Heart left ventricle (tissue), 16 donors: Measurements from ENCODE around the gene NCOA3. TPM values are rescaled to one million over a fixed set of nuclear protein-coding genes. Genes with fewer than 3 reads are reported as not detected.

Experiments
- ATAC-seq, 4 donors: fragments of 200-7000 bp; cut with Tn5 transposase; one replicate each; pipeline ENCODE4 v1.9.1; 2020 to 2022; ENCODE audit warnings: moderate library complexity in 4 of 4, mild to moderate bottlenecking in 3 of 4, moderate number of reproducible peaks in 1 of 4
- DNase-seq, 5 donors: peaks; one replicate each; pipeline ENCODE4 v3.0.0-alpha.2; 2020
- H3K27ac ChIP-seq, 12 donors: fragments of 200-600 bp; sonication (generic) in 4 of 12; one replicate each; pipeline versions ENCODE4 v1.5.0 to v1.8.0; 2016 to 2022; ENCODE audit warnings: mild to moderate bottlenecking in 2 of 12
- H3K27me3 ChIP-seq, 9 donors: fragments of 200-600 bp; sonication (generic) in 2 of 9; one replicate each; pipeline versions ENCODE4 v1.5.1 to v1.8.0; 2016 to 2022; ENCODE audit warnings: mild to moderate bottlenecking in 3 of 9
- H3K36me3 ChIP-seq, 9 donors: fragments of 200-600 bp; sonication (generic) in 2 of 9; one replicate each; pipeline versions ENCODE4 v1.5.0 to v1.8.0; 2018 to 2022; ENCODE audit warnings: mild to moderate bottlenecking in 2 of 9
- H3K4me1 ChIP-seq, 12 donors: fragments of 200-600 bp; sonication (generic) in 4 of 12; one replicate each; pipeline versions ENCODE4 v1.5.0 to v1.8.0; 2016 to 2022; ENCODE audit warnings: mild to moderate bottlenecking in 3 of 12
- H3K4me3 ChIP-seq, 12 donors: fragments of 200-600 bp; sonication (generic) in 4 of 12; one replicate each; pipeline versions ENCODE4 v1.5.0 to v1.8.0; 2017 to 2022; ENCODE audit warnings: mild to moderate bottlenecking in 9 of 12, moderate library complexity in 4 of 12
- H3K9me3 ChIP-seq, 12 donors: fragments of 200-600 bp; sonication (generic) in 4 of 12; one replicate each; pipeline versions ENCODE4 v1.5.0 to v1.8.0; 2016 to 2022; ENCODE audit warnings: mild to moderate bottlenecking in 1 of 12
- CTCF ChIP-seq, 12 donors: fragments of 200-600 bp; sonication (generic) in 4 of 12; IDR thresholded peaks; one replicate each; pipeline versions ENCODE4 v1.5.0 to v1.8.0; 2018 to 2022; ENCODE audit warnings: antibody characterized with exemption in 12 of 12, mild to moderate bottlenecking in 5 of 12
- POLR2A ChIP-seq, 2 donors: fragments of 450-650 bp; IDR thresholded peaks; one replicate each; pipeline ENCODE4 v1.6.1; 2017; ENCODE audit warnings: antibody characterized with exemption in 2 of 2, mild to moderate bottlenecking in 2 of 2, moderate library complexity in 2 of 2
- WGBS, 4 donors: extraction: QIAGEN DNeasy Blood & Tissue Kit in 2 of 4; methylation state at CpG; one replicate each; pipeline versions ENCODE4 v1.1.5 to v1.1.7; 2013 to 2018; 5-methylcytosine and 5-hydroxymethylcytosine counted together
- intact Hi-C, 10 donors: fragments of 100-400 bp; cut with DNase I; formaldehyde crosslinking; loops; one replicate each; pipeline versions ENCODE4 v1.11.1 to v1.14.2; 2022
- polyA plus RNA-seq, 2 donors: library from polyadenylated mRNA; stranded (reverse); fragments of 200-250 nt; gene quantifications; one replicate each; pipeline ENCODE4 v1.2.3, GENCODE V29; 2013
- total RNA-seq, 9 donors: library from RNA; depleted of rRNA in 2 of 9; stranded (reverse); fragments of >200 nt in 2 of 9; fragmentation: NEBNext Ultra II Directional in 3 of 9; extraction: Animal tissue kit (Norgen Biotek cat#: 25700) in 3 of 9; gene quantifications; one replicate each; pipeline versions ENCODE4 v1.1.0 to v1.2.4, GENCODE V29; 2016 to 2023
- donor health status: ischemic (EF 13 %, LVEDD 7.1; RV severe dilation, severe dysfunction).
- donor health status: healthy with polysubstance abuse.
- donor health status: DM: no; HTN: yes; CAD: no.
- donor health status: DM: no; HTN: no; CAD: no.
- donor health status: ischemic (EF 25% LVEDD 6.9; RV normal size, moderate dysfunction).
- donor health status: ischemic (EF 25% LVEDD 5.7; RV mildly dilated, moderate dysfunction).
- donor health status: healthy.
- donor health status: DM: yes; HTN: yes; CAD: no.
- donor health status: ischemic (EF 35%, LVEDD 5.7; RV mildly dilated, moderate dysfunction).
- donor health status: nonischemic (EF 11% LVEDD 7.7; RV severe dilation, severe dysfunction).
- donor health status: DM: yes; HTN: yes; CAD: no.
- donor health status: PGD.
- donor health status: ischemic (EF 29% LVEDD 5.4; RV normal size, mild dysfunction).
- donor health status: nonischemic (EF 23%, LVEDD 6.1; RV moderate dilation, normal function).

NCOA3 gene
- total and polyA plus RNA-seq, 11 donors = 6.7 to 39.3 (median 25.3) TPM

GRCh38 chr20:47568837-47569410 is 67.2 kb downstream of the NCOA3 start:
- intact Hi-C loops = loop anchor here in 1 of 10 donors (10.0 kb wide), 1 partner anchor 64 kb away; the partner anchor contains the start of gene NCOA3
- TF ChIP-seq POLR2A (IDR thresholded peaks at IDR 0.05) (no peak), CTCF (IDR thresholded peaks at IDR 0.05) (no peak)
- Histone ChIP-seq H3K27me3 (no peaks in the 10 kb centered on the region), H3K36me3 (peaks cover 0 to 8% (median 0%) of the 10 kb centered on the region in 9 donors), H3K4me1 (peaks cover 13 to 67% (median 43%) of the 10 kb centered on the region in 12 donors), H3K27ac (peak overlapping the region in 9 of 12 donors; percentile 16 to 86 (median 63)), H3K4me3 (no peak overlapping the region), H3K9me3 (peaks cover 0 to 20% (median 7%) of the 10 kb centered on the region in 12 donors)
- ATAC-seq (no peak), DNase-seq (no peak)
- 84 to 94% (median 93%) methylated on average over 6 of the region's 6 CpGs for WGBS, 4 donors

DNA sequence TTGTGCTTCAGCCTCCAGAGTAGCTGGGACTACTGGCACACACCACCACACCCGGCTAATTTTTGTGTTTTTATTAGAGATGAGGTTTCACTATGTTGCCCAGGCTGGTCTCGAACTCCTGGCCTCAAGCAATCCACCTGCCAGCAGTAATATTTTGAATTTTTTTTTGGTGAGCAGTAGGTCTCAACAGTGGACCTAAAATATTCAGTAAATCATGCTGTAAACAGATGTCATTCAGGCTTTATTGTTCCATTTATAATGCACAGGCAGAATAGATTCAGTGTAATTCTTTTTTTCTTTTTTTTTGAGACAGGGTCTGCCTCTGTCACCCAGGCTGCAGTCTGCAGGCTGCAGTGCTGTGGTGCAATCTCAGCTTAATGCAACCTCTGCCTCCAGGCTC is 69.7 kb downstream of the NCOA3 start:
- ATAC-seq (no peak), DNase-seq (no peak)
- intact Hi-C loops = loop anchor here in 1 of 10 donors (10.0 kb wide), 1 partner anchor 67 kb away; the partner anchor contains the start of gene NCOA3
- Histone ChIP-seq H3K4me3 (no peak overlapping the region), H3K27ac (no peak overlapping the region), H3K9me3 (peaks cover 0 to 20% (median 7%) of the 10 kb centered on the region in 12 donors), H3K4me1 (peaks cover 12 to 67% (median 49%) of the 10 kb centered on the region in 12 donors), H3K27me3 (no peaks in the 10 kb centered on the region), H3K36me3 (peaks cover 0 to 8% (median 0%) of the 10 kb centered on the region in 9 donors)
- TF ChIP-seq POLR2A (IDR thresholded peaks at IDR 0.05) (no peak), CTCF (IDR thresholded peaks at IDR 0.05) (no peak)
- 97 to 98% (median 97%) methylated on average over 2 of the region's 2 CpGs for WGBS, 4 donors

DNA sequence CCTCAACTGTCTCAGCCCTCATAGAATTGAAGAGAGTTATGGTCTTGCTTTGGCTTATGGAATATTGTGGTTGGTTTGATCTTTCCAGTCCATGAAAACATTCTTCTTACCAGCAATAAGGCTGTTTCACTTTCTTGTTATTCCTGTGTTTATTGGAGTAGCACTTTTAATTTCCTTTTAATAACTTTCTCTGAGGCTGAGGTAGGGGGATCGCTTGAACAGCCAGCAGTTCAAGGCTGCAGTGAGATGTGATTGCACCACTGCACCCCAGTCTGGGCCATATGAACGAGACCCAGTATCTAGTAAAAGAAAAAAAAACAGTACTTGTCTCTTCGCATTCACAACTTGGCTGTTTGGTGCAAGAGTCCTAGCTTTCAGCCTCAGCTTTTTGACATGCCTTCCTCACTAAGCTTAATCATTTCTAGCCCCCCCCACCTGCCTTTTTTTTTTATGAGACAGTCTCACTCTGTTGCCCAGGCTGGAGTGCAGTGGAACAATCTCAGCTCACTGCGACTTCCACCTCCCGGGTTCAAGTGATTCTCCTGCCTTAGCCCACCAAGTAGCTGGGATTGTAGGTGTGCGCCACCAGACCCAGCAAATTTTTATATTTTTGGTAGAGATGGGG is 70.5 kb downstream of the NCOA3 start:
- H3K36me3 ChIP-seq = peaks cover 0 to 8% (median 0%) of the 10 kb centered on the region in 9 donors
- no peaks in the 10 kb centered on the region for H3K27me3 ChIP-seq
- peaks cover 14 to 67% (median 52%) of the 10 kb centered on the region in 12 donors for H3K4me1 ChIP-seq
- 96 to 98% (median 97%) methylated on average over 6 of the region's 6 CpGs for whole genome bisulfite sequencing, 4 donors
- DNase-seq = no peak
- no peak overlapping the region for H3K4me3 ChIP-seq
- TF ChIP-seq POLR2A (IDR thresholded peaks at IDR 0.05) (no peak), CTCF (IDR thresholded peaks at IDR 0.05) (no peak)
- no peak for ATAC-seq
- intact Hi-C loops = loop anchor here in 1 of 10 donors (10.0 kb wide), 1 partner anchor 67 kb away; the partner anchor contains the start of gene NCOA3
- no peak overlapping the region for H3K27ac ChIP-seq
- H3K9me3 ChIP-seq = peaks cover 0 to 20% (median 7%) of the 10 kb centered on the region in 12 donors

- Histone ChIP-seq H3K4me3 (no peak overlapping the region), H3K36me3 (peaks cover 0 to 8% (median 0%) of the 10 kb centered on the region in 9 donors), H3K9me3 (peaks cover 0 to 20% (median 7%) of the 10 kb centered on the region in 12 donors), H3K4me1 (peaks cover 15 to 66% (median 51%) of the 10 kb centered on the region in 12 donors), H3K27ac (peak overlapping the region in 10 of 12 donors; percentile 6 to 57 (median 38)), H3K27me3 (no peaks in the 10 kb centered on the region)
- TF ChIP-seq CTCF (IDR thresholded peaks at IDR 0.05) (no peak), POLR2A (IDR thresholded peaks at IDR 0.05) (no peak)
- DNase-seq (no peak), ATAC-seq (no peak)
- intact Hi-C loops = loop anchor here in 1 of 10 donors (10.0 kb wide), 1 partner anchor 69 kb away; the partner anchor contains the start of gene NCOA3
- 45 to 52% (median 46%) methylated on average over 3 of the region's 3 CpGs for WGBS, 4 donors
Measured at GRCh38 chr20:47573559-47573958, 71.9 kb downstream of the NCOA3 start.
